Fibroblast of lung (primary cell): ENCODE results near the gene CSNK2A1.

Experiments used
- EZH2 ChIP-seq: IDR thresholded peaks from 2 replicates; pipeline ENCODE4 v1.5.1; 2012; ENCODE audit warnings: low read length, control low read depth, mild to moderate bottlenecking; ENCODE audit errors: missing control alignments
- TF ChIP-seq, protein P1 (sequence below), 2 donors: IDR thresholded peaks in 1 of 2; conservative IDR thresholded peaks in 1 of 2; 1 replicate in 1 of 2; 2 replicates in 1 of 2; pipeline ENCODE4 v1.5.1; 2011 to 2012; ENCODE audit warnings: low read length in 2 of 2, control low read depth in 1 of 2, inconsistent platforms in 1 of 2, low read depth in 1 of 2, mild to moderate bottlenecking in 1 of 2

DNA sequence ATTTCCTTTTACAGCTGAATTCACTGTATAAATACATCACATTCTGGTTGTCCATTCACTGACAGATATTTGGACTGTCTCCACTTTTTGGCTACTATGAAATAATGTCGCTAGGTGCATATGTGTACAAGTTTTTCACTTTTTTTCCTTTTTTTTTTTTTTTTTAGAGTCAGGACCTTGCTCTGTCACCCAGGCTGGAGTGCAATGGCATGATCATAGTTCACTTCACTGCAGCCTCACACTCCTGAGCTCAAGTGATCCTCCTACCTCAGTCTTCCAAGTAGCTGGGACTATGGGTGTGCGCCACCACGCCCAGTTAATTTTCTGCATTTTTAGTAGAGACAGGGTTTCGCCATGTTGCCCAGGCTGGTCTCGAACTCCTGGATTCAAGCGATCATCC is 13.3 kb downstream of the CSNK2A1 start:
- TF ChIP-seq, protein P1, sequence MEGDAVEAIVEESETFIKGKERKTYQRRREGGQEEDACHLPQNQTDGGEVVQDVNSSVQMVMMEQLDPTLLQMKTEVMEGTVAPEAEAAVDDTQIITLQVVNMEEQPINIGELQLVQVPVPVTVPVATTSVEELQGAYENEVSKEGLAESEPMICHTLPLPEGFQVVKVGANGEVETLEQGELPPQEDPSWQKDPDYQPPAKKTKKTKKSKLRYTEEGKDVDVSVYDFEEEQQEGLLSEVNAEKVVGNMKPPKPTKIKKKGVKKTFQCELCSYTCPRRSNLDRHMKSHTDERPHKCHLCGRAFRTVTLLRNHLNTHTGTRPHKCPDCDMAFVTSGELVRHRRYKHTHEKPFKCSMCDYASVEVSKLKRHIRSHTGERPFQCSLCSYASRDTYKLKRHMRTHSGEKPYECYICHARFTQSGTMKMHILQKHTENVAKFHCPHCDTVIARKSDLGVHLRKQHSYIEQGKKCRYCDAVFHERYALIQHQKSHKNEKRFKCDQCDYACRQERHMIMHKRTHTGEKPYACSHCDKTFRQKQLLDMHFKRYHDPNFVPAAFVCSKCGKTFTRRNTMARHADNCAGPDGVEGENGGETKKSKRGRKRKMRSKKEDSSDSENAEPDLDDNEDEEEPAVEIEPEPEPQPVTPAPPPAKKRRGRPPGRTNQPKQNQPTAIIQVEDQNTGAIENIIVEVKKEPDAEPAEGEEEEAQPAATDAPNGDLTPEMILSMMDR (conservative IDR thresholded peaks at IDR 0.05 in 1 of 2, IDR thresholded peaks at IDR 0.05 in 1 of 2; ENCODE audit: low read depth in 1 of 2, low read length in 2 of 2), result no peak
- TF ChIP-seq EZH2, result no peak
